GM19099 (cell line): Measurements from ENCODE around the gene JUN.

ENCODE experiments used
- POLR2A ChIP-seq: IDR thresholded peaks from 3 replicates; pipeline ENCODE4 v1.6.1; 2011; ENCODE audit warnings: low read depth; ENCODE audit not compliant: insufficient read length; ENCODE audit errors: extremely low read depth

The JUN gene

GRCh38 chr1:58735586-58735985 is 48.3 kb downstream of the JUN start:
- no peak for TF ChIP-seq POLR2A

GRCh38 chr1:58734630-58735029 is 49.2 kb downstream of the JUN start:
- no peak for TF ChIP-seq POLR2A

GRCh38 chr1:58732087-58732775 is 51.6 kb downstream of the JUN start:
- TF ChIP-seq POLR2A, result no peak
